ENCODE data around the gene KCTD8.

DNA sequence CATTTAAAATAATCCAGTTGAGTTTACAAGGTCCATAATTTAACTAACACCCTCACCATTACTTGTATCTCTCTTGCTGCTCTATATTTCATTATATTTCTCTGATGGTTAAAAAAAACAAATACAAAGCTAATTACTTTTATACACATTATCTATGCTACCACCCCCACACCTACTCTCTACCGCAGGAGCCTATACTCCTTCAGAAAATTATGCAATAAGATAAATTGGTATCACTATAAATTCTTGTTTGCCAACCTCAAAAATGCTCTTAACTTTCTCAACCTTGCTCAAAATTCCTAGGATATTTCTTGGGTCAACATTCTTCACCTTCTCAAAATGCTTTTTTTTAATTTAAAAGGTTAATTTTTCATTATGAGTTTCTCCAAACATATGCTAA is 282.7 kb downstream of the KCTD8 start:
- TF ChIP-seq CTCF (IDR thresholded peaks at IDR 0.05) (no peak), POLR2A (IDR thresholded peaks at IDR 0.05) (no peak)
